Fibroblast of peridontal ligament (primary cell): ENCODE data around the gene CFAP77.
A peak's percentile ranks its signal among the peaks of the same experiment; 100 is the strongest.
"Not testable (repeated sequence)": the region's sequence is repeated elsewhere in the genome, so short reads cannot be mapped to it uniquely, and the experiment has no call there.

Experiments used
- DNase-seq: peaks from one replicate; pipeline ENCODE4 v3.0.0-alpha.2; 2010; ENCODE audit errors: extremely low read depth

Gene CFAP77

GRCh38 chr9:132409828-132410528, at the start of gene CFAP77:
CFAP77 (plus strand) TSS chr9:132410211; CDS start chr9:132410272, 61 bp downstream.
- DNase-seq = peak; percentile 55

DNA sequence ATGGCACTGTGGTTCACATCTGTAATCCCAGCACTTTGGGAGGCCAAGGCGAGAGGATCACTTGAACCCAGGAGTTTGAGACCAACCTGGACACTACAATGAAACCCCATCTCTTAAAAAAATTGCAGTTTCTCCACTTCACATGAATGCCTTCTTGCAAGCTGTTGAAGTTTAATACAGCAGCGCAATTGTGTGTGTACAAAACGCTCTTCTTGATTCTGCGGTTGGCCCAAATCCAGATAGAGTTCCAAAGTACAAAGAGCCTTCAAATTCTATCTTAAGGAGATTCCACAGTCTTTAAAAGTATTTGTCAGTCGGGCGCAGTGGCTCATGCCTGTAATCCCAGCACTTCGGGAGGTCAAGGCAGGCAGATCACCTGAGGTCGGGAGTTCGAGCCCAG, 45.9 kb upstream of the CFAP77 start:
- DNase-seq = no peak

DNA sequence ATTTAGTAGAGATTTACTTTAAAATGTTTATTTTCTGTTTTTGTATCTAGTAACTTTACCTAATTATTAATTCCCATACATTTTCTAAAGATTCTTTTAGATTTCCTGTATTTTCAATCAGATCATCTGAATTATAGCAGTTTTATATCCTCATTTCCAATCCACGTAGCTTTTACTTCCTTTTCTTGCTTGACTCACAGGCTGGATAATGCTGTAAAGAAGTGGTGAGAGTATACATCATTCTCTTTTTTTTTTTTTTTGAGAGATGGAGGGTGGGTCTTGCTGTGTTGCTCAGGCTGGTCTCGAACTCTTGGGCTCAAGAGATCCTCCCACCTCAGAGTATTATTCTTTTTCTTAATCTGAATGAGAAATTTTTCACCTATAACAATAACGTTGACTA, 44.0 kb upstream of the CFAP77 start:
- no peak for DNase-seq

GRCh38 chr9:132366481-132366880, 43.5 kb upstream of the CFAP77 start:
- peak; percentile 12 for DNase-seq

DNA sequence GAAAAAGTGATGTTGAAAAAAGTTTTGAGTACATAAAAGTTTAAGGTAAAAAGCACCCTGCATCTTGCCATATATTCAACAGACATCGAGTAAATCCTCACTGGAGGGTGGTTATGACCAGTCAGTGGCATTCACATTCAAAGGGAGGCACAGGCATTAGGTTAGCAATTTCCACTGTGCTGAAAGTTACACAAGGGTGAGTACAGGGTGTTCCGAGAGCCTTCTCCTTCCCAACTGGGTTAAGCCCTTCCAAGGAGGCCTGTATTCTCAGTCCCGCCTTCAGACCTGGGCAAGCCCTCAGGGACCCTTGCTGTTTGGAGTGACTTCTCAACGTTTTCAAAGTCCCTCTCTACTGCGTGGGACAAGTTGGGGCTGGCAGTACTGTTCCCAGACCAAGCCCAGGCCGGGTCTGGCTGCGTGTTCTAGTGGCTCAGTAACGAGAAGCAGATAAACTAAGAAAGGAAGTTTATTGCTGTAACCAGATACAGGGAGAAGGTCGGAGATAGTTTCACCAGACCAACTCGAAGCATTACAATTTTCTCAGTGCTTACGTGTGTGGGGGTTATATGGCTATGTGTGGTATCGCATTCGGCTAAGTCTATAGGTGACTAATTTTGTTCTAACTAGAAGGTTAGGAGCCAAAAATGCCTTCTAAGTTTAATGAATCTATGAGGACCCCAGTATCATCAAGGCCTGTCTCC, 42.2 kb upstream of the CFAP77 start:
- no peak for DNase-seq

DNA sequence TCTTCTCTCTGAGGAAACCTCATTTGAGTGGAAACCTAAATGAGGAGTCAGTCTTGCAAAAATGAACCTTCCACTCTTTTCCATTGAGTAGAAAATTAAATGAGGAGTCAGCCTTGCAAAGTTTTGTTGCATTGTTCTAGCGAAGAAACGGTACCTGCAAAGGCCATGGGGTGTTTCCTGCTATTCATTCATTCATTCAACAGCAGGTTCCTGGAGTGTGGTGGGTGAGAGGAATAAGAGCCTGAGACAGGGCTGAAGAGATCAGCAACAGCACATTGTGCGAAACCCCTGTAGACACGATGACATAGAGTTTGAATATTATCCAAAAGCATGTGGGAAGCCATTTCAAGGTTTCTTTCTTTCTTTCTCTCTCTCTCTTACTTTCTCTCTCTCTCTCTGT, 40.6 kb upstream of the CFAP77 start:
- DNase-seq = no peak

- DNase-seq = no peak
Observed at GRCh38 chr9:132370592-132370991, 39.4 kb upstream of the CFAP77 start.

GRCh38 chr9:132372177-132373095, 37.6 kb upstream of the CFAP77 start:
- DNase-seq = no peak

DNA sequence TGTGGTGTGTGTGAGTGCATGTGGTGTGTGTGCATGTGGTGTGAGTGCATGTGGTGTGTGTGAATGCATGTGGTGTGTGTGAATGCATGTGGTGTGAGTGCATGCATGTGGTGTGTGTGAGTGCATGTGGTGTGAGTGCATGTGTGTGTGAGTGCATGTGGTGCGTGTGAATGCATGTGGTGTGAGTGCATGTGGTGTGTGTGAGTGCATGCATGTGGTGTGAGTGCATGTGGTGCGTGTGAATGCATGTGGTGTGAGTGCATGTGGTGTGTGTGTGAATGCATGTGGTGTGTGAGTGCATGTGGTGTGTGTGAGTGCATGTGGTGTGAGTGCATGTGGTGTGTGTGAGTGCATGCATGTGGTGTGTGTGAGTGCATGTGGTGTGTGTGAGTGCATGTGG, 32.2 kb upstream of the CFAP77 start:
- not testable (repeated sequence) for DNase-seq

GRCh38 chr9:132378416-132378815, 31.6 kb upstream of the CFAP77 start:
- DNase-seq = not testable (repeated sequence)

DNA sequence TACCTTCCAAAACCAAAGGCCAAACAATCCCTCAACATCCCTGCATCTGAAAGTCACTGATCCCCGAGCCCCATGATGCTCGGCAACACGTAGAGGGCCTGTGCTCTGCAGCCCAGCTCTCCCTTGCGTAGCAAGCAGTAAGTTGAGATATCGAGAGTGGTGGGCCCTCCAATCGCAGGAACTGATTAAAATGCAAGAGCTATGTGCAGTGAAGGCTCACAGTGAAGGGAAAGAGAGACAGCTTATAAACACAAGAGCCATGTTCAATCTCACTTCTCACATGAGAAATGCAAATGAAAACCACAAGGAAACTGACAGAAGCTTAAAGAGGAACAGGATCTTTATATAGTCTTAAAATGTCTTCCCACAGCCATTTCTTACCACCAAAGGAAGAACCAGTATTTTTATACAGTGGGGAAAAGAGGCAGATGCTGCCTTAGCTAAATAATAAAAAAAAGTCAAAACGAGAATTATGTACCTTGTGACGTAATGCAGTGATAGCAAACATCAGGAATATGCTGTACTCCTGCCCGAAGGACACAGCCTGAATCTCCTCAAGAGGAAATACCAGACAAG, 28.0 kb upstream of the CFAP77 start:
- no peak for DNase-seq

DNA sequence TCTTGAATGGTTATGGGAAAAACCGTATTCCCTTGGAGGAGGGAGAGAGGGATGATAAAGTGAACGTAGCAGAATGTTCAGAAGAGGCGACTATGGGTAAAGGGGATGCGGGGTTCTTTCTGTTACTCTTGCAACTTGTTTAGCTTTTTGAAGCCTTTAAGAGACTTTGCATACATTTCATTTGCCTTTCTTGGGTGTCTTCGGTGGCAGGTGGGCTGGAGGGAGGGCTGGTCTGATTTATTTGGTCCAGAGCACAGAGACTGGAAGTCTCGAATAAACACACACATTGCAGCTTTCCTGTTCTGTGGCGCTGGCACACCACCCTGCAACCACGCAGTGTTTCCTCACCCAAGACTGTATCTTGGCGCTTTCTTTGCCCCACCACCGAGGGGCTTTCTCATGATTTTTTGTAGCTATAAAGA, 26.5 kb upstream of the CFAP77 start:
- no peak for DNase-seq

GRCh38 chr9:132384376-132384775, 25.6 kb upstream of the CFAP77 start:
- no peak for DNase-seq

- no peak for DNase-seq
Observed at GRCh38 chr9:132387133-132387532, 22.9 kb upstream of the CFAP77 start.

- no peak for DNase-seq
Observed at GRCh38 chr9:132390966-132391365, 19.0 kb upstream of the CFAP77 start.

DNA sequence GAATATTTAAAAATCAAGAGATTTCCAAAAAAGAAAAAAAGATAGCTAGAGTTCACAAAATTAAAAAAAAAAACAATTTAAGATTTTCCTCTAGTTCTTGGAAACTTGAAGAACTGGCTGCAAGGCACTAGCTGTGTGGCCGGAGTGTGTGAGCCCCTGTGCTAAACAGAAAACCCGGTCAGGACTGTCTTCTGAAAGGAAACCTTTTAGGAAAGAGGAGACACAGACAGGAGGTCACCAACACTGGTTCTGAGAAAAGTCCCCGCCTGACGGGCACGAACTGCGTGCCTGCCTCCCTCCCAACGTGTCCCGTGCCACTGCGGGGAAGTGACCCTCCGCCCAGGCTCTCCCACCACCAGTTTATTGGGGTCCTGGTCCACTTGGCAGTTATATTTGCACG, 18.6 kb upstream of the CFAP77 start:
- no peak for DNase-seq

GRCh38 chr9:132395560-132395959, 14.5 kb upstream of the CFAP77 start:
- no peak for DNase-seq

GRCh38 chr9:132401824-132402223, 8.2 kb upstream of the CFAP77 start:
- no peak for DNase-seq

DNA sequence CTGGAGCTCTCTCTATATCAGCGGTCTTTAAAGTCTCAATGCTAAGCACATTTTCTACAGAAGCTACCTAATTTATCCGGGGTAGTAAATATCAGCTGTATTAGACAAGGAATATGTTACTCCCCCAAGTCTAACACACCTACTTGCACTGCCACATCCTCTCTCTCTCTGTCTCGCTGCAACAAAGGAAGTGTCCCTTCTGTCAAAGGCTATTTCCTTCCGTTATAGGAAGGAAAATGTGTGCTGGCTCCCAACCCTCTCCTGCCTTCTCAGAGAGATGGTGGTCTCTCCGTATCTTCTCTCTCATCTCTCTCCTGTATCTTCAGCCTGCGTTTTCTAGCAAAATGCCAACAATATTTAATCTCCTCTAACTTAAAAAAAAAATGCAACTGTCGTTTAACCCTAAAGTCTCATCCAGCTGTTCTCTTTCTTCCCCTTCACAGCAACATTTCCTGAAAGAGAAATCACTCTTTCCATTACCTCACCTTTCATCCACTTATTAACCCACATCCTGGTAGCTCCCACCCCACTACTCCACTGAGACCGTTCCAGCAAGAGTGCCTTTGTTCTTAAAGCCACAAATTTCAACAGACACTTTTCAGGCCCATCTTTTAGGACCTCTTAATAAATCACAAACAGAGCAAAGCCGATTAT, 5.7 kb upstream of the CFAP77 start:
- DNase-seq = no peak

- DNase-seq = peak; percentile 88
Observed at GRCh38 chr9:132406554-132407122, 3.4 kb upstream of the CFAP77 start, which contains the start of gene TTF1. TTF1 (minus strand) TSS chr9:132406840; CDS start chr9:132402821, 4,019 bp downstream.

- DNase-seq = no peak
Observed at GRCh38 chr9:132407196-132407595, 2.8 kb upstream of the CFAP77 start.
